HL-60 (cell line): ENCODE data around the gene SDCBP2.

Experiments used
- GABPA ChIP-seq: IDR thresholded peaks from 2 replicates; pipeline ENCODE4 v1.6.1; 2012; ENCODE audit warnings: low read depth
- POLR2AphosphoS5 ChIP-seq: IDR thresholded peaks from 2 replicates; pipeline ENCODE4 v1.6.1; 2012; ENCODE audit warnings: low read depth
- TF ChIP-seq, protein P1 (sequence below): IDR thresholded peaks from one replicate; pipeline ENCODE4 v1.5.1; 2011; ENCODE audit warnings: low read length, control low read depth, inconsistent platforms; ENCODE audit not compliant: insufficient read depth

GRCh38 chr20:1373036-1373435 is 44.1 kb upstream of the SDCBP2 start:
- TF ChIP-seq POLR2AphosphoS5: no peak
- TF ChIP-seq GABPA: no peak
- TF ChIP-seq, protein P1, sequence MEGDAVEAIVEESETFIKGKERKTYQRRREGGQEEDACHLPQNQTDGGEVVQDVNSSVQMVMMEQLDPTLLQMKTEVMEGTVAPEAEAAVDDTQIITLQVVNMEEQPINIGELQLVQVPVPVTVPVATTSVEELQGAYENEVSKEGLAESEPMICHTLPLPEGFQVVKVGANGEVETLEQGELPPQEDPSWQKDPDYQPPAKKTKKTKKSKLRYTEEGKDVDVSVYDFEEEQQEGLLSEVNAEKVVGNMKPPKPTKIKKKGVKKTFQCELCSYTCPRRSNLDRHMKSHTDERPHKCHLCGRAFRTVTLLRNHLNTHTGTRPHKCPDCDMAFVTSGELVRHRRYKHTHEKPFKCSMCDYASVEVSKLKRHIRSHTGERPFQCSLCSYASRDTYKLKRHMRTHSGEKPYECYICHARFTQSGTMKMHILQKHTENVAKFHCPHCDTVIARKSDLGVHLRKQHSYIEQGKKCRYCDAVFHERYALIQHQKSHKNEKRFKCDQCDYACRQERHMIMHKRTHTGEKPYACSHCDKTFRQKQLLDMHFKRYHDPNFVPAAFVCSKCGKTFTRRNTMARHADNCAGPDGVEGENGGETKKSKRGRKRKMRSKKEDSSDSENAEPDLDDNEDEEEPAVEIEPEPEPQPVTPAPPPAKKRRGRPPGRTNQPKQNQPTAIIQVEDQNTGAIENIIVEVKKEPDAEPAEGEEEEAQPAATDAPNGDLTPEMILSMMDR: no peak
